Measurements from ENCODE around the gene CFAP97.

- TF ChIP-seq POLR2AphosphoS5 (IDR thresholded peaks at IDR 0.05; ENCODE audit: low read depth, low read length) (no peak), TAF1 (IDR thresholded peaks at IDR 0.05; ENCODE audit: borderline replicate concordance, insufficient read depth, low read length) (peak; percentile 42; the same call in 1 of the 2 replicates), REST (IDR thresholded peaks at IDR 0.05; ENCODE audit: insufficient read depth in 1 of 2, low read depth in 2 of 2, low read length in 2 of 2) (peak; percentile 70 to 92), SIN3A (IDR thresholded peaks at IDR 0.05; ENCODE audit: borderline replicate concordance, insufficient read depth, low read length) (0 out of 2 replicates have a peak, but pooled peaks have one; percentile 66), FOXP2 (optimal IDR thresholded peaks at IDR 0.05; ENCODE audit: borderline replicate concordance, extremely low read depth, extremely low read length, insufficient read depth) (no peak)
Measured at GRCh38 chr4:185112104-185112503, 91.7 kb downstream of the CFAP97 start.
